NCI-H748 (cell line): ENCODE measurements around the gene ZNF282.
A peak's percentile ranks its signal among the peaks of the same experiment; 100 is the strongest.
"Not testable (repeated sequence)": the region's sequence is repeated elsewhere in the genome, so short reads cannot be mapped to it uniquely, and the experiment has no call there.

ENCODE experiments used
- DNase-seq: peaks from one replicate; lab custom pipeline; 2025; ENCODE audit not compliant: unreplicated experiment; lab: John Stamatoyannopoulos, UW

ZNF282 gene

DNA sequence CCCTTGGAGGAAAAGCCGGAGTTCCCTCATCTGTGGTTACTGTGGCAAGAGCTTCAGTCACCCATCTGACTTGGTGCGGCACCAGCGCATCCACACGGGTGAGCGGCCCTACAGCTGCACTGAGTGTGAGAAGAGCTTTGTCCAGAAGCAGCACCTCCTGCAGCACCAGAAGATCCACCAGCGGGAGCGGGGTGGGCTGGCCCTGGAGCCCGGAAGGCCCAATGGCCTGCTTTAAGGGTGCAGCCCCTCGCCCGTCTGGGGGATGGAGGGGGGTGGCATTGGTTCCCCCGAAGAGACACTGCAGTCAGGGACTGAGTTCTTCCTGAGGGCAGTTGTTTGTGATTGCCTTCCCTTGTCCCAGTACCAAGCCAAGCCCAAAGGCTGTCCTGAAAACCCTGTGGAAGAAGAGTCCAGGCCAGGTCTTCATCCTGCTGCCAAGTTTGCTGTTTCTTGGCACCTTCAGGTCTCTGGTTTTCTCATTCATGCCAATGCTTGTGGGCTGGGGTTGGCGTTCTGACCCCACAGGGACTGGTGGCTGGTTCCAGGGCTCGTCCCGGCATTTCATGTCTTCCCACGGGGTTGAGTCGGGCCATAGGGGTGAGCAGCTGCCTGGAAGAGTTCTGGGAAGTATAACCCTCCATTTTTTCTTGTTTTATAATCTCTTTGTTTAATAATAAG lies 59.0 kb downstream of the ZNF282 start:
- DNase-seq = no peak

DNA sequence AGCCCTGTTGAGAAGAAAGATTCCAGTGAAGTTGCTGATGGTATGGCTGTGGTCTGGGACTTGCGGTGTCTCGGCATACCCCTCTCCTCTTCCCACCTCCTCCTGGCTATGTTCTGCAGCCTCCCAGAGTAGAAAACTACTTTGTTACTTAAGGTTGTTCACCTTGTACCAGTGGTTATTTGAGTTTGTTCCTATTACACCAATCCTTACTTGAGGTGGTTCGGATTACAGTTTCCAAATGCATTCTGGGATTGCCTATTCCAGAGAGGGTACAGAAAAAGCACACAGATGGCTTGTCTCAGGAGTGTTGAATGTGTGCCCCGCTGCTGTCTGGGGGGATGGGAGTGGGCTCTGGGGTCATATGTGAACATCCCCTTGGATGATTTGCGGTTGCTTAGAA lies 59.8 kb downstream of the ZNF282 start:
- DNase-seq = no peak

DNA sequence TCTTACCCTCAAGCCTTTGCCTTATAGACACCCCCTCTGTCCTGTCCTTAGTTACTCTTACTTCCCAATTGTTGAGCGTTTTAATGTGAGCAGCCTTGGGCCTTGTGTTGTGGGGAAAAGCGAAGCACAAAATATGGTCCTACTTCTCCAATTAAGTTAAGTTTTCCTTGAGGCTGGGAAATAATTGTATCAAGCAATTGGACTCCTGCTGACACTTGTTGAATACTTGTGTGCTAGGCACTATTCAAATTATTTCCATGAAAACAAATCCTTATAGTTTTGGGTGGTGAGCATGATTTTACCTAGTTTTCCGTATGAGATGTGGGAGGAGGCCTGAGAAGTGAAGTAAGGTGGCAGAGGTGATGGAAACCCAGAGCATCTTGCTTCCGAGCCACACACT lies 61.2 kb downstream of the ZNF282 start:
- DNase-seq = no peak

DNA sequence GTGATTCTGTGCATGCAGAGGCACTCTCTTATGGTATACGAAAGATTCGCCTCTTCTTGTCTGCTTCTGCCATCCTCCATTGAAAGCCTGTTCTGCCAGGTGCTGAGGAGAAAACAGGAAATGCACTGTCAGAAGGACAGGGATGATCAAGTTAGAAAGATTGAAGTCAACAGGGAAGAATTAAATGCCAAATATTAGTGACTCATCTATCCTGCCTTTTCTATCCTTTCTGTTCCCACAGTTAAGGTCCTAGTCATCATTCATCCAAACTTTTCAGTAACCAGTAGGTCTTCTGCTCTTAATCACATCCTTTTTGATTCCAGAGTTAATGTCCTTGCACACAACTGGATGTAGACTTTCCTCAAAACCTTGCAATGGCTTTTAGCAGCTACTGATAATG lies 61.8 kb downstream of the ZNF282 start:
- no peak for DNase-seq

DNA sequence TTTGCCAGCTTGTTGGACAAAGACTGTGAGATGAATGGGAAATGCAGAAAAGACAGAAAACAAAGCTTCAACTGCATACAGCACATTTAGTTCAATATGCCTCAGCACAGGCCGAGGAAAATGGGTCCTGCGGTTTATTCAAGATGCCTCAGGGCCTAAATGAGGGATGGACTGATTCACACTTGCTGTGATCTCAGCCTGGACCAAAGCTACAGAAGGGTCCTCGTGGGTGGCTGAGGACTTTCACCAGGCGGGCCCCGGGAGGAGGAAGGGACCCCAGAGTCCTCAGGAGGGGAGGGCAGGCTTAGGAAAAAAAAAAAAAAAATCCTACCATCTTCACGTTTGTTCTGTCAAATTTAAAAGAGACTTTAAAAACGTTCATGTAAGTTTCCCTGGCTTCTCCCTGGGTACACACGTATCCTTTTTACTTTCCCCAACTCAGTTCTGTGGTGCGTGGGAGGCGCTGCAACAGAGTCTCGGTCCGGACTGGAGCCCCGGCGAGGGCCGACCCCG lies 66.0 kb downstream of the ZNF282 start:
- peak; percentile 39 for DNase-seq

DNA sequence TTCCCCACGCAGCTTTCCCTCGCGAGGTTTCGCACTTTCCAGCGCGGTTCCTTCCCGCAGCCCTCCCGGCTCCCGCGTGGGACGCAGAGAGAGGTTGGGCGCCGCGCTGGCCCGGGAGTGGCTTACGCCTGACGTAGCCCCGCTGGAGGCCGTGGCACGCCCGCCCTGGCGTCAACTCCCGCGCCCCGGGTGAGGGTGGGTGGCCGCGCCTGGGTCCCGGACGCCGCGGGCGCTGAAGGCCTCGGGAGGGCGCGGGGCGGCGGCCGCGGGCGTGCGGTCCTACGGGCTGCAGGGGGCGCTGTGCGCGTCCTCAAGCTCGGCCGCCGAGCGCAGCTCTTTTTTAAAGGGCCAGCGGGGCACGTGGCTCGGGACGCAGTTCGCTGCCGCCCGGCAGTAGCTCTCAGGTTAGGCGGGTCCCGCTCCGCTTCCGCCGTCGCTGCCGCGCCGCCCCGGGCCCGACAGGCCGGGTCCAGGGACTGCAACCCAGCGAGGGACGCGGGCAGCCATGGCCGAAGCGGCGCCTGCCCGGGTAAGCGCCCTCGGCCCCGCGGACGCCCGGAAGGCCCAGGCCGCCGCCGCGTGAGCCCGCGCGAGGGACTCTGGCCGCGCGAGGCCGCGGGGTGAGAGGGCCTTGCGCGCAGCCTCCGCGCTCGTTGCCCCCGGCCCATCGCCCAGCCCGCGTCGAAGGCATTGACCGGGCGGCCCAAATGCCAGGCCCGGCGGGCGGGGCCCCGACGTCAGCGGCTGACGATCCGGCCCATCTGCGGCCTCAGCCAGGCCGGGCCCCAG lies 66.7 kb downstream of the ZNF282 start, which contains the start of gene ZNF783:
ZNF783 (plus strand) TSS at position 368 of the 789 bp plus-strand sequence; CDS start at position 506, 138 bp downstream.
- peak; percentile 90 for DNase-seq

DNA sequence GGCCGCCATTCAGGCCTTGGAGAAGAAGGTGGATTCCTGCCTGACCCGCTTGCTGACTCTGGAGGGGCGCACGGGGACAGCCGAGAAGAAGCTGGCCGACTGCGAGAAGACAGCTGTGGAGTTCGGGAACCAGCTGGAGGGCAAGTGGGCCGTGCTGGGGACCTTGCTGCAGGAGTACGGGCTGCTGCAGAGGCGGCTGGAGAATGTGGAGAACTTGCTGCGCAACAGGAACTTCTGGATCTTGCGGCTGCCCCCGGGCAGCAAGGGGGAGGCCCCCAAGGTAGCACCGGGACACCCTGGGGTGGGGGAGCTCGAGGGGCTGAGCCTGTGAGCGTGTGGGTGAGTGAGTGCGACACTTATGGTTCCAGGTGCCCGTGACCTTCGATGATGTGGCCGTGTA lies 71.1 kb downstream of the ZNF282 start:
- no peak for DNase-seq

DNA sequence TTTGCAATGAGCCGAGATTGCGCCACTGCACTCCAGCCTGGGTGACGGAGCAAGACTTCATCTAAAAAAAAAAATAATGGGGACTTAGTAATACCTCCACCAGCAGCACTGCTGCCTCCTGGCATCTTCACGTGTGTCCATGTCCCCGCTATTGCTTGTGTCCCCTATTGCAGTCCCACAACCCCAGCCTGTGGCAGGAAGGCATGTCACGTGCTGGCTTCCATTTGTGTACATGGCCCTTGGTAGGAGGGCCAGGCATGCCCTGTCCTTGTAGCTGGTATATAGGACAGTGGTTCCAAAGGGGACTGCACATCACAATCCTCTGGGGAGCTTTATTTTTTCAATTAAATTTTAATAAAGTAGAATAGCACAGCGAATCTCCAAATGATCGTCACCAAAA lies 72.4 kb downstream of the ZNF282 start:
- DNase-seq = no peak

DNA sequence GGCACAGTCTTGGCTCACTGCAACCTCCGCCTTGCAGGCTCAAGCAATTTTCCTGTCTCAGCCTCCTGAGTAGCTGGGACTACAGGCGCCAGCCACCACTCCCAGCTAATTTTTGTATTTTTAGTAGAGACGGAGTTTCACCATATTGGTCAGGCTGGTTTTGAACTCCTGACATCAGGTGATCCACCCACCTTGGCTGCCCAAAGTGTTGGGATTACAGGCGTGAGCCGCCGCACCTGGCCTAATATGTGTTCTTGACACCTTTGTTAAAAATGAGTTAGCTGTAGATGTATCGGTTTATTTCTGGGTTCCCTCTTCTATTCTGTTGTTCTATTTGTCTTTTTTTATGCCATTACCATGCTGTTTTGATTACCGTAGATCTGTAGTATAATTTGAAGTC lies 79.1 kb downstream of the ZNF282 start:
- not testable (repeated sequence) for DNase-seq
